GM19455 (cell line): ENCODE data around the gene CD46.
"Not testable (repeated sequence)": the region's sequence is repeated elsewhere in the genome, so short reads cannot be mapped to it uniquely, and the experiment has no call there.

ENCODE experiments used
- ATAC-seq: cut with Tn5 transposase; IDR thresholded peaks from one replicate; pipeline ENCODE4 v1.9.1; 2021; ENCODE audit not compliant: unreplicated experiment

Gene CD46

GRCh38 chr1:207750631-207751305 lies 1.1 kb upstream of the CD46 start:
- ATAC-seq: no peak

DNA sequence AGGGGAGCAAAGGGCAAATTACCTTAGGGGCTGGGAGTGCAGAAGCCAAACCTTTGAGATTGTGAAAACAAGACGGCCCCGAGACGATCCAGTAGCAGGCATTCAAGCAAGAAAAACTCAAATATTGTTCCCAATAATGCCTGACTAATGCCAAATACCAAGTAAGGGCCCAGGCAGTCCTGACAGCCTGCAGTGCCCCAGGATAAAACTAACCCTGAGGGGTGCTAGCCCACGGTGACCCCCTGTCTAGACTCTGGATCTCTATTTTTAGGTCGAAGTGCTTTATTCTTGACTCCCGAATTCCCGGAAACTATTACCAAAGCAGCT lies 428 bp upstream of the CD46 start:
- not testable (repeated sequence) for ATAC-seq

DNA sequence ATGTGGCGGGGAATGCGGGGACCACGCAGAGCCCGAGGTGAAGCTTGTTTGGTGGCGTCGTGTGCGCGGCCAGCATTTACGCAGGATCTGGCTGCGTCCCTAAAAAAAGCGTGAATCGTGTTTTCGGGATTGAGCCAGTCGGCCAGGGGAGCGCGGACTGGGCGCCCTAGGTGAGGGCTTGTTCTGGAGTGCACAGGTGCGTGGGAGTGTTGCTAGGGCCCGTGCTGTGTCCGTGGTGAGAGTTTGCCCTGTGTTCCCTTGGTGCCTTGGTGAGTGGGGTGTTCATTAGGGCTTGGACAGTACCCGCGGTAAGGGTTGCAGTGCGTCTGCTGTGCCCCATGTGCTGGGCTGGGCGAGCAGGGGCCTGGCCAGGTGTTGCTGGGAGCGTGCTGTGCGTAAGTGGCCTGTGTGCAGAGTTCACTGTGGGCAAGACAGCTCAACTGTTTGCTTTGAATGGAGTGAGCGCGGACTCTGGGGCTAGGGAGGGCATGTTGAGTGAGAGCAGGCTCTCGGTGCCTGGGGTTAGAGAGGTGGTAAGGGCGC lies 673 bp downstream of the CD46 start:
- peak; percentile 42 for ATAC-seq

DNA sequence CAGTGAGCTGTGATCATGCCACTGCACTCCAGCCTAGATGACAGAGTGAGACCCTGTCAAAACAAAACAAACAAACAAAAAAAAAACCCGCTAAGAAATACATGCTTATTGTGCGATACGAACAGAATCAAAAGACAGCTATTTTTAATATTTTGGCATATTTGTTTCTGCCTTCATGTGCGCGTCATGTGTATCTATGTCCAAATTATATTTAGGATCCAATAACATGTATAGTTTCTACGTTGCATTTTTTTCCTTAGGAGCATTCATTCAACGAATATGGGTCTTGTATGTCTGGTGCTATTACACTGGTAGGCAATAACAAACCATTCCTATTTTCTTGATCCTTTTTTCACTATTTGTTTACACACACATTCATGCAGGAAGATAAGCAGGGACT lies 1.8 kb downstream of the CD46 start:
- no peak for ATAC-seq

- no peak for ATAC-seq
Observed at GRCh38 chr1:207754011-207754410, 2.2 kb downstream of the CD46 start.

DNA sequence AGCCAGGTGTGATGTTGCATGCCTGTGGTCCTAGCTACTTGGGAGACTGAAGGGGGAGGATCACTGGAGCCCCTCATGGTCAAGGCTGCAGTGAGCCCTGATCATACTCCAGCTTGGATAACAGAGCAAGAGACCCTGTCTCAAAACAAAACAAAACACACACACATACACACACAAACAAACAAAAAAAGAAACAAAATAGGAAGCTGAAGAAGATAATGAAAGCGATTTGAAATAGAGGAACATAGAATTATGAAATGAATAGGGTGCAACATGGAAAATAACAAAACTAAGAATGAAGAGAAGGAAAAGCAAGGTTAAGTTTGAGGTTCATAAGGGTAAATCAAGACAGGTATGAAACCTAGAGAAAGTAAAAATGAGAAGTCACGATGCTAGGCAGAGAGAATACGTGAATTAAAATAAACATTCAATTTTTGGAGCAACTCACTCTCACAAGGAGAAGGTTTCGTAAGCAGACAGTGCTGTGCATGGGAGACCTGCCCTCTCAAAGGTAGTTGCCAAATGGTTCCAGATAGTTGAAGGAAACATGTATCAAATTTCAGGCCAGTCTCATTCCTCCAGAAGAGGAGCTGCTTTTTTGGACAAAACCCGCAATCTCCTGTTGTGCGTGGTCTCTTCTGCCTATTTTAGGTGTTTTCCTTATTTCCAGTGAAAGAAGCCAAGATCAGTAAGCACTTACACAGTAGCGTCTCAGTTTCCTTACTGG lies 3.3 kb downstream of the CD46 start:
- no peak for ATAC-seq

GRCh38 chr1:207755846-207756693 lies 4.2 kb downstream of the CD46 start:
- ATAC-seq: no peak

GRCh38 chr1:207762622-207763021 lies 10.8 kb downstream of the CD46 start:
- ATAC-seq: no peak

GRCh38 chr1:207763091-207763490 lies 11.2 kb downstream of the CD46 start:
- no peak for ATAC-seq

- no peak for ATAC-seq
Observed at GRCh38 chr1:207763972-207764371, 12.1 kb downstream of the CD46 start.

DNA sequence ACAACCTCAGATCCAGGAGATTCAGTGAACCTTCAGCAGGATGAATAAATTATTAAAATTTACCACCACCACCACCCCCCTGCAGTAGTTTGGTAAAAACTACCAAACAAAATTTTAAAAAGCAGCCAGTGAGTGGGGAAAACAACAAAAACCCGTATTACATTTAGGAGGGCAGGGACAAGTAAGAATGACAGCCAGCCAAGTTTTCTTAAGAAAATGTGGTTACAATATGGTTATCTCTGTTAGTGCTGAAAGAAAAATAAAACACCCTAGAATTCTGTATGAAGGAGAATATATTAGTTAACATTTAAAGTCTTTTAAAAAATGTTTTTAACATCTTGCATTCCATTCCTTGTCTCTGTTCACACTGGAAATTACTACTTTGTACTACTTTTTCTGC lies 14.7 kb downstream of the CD46 start:
- ATAC-seq: no peak

- not testable (repeated sequence) for ATAC-seq
Observed at GRCh38 chr1:207770514-207770913, 18.7 kb downstream of the CD46 start.

DNA sequence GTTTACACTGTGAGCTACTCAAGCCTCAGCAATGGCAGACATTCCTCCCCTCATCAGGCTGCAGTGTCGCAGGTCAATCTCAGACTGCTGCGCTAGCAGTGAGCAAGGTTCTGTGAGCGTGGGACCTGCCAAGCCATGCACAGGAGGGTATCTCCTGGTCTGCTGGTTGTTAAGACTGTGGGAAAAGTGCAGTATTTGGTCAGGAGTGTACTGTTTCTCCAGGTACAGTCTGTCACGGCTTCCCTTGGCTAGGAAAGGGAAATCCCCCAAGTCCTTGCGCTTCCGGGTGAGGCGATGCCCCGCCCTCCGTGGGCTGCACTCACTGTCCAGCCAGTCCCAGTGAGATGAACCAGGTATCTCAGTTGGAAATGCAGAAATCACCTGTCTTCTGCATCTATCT lies 24.2 kb downstream of the CD46 start:
- not testable (repeated sequence) for ATAC-seq

DNA sequence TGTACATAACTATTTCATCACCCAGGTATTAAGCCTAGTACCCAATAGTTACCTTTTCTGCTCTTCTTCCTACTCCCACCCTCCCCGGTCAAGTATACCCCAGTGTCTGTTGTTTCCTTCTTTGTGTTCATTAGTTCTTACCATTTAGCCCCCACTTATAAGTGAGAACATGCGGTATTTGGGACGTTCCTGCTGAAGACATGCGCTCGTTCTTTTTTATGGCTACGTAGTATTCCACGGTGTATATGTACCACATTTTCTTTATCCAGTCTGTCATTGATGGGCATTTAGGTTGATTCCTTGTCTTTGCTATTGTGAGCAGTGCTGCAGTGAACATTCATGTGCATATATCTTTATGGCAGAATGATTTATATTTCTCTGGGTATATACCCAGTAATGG lies 25.6 kb downstream of the CD46 start:
- ATAC-seq: not testable (repeated sequence)

- no peak for ATAC-seq
Observed at GRCh38 chr1:207779008-207779407, 27.2 kb downstream of the CD46 start.

GRCh38 chr1:207781312-207781711 lies 29.5 kb downstream of the CD46 start:
- no peak for ATAC-seq

- ATAC-seq: no peak
Observed at GRCh38 chr1:207787776-207788175, 35.9 kb downstream of the CD46 start.

- ATAC-seq: no peak
Observed at GRCh38 chr1:207789386-207789785, 37.5 kb downstream of the CD46 start.

- no peak for ATAC-seq
Observed at GRCh38 chr1:207789792-207790787, 38.2 kb downstream of the CD46 start.

- no peak for ATAC-seq
Observed at GRCh38 chr1:207791290-207791689, 39.4 kb downstream of the CD46 start.
